ENCODE measurements around the gene CYP24A1. TPM values are rescaled to one million over a fixed set of nuclear protein-coding genes. Genes with fewer than 3 reads are reported as not detected.
A peak's percentile ranks its signal among the peaks of the same experiment; 100 is the strongest.

Gene CYP24A1
- total RNA-seq, 4 donors from 2014 or later = 1.3 to 12.3 (median 8.9) TPM

DNA sequence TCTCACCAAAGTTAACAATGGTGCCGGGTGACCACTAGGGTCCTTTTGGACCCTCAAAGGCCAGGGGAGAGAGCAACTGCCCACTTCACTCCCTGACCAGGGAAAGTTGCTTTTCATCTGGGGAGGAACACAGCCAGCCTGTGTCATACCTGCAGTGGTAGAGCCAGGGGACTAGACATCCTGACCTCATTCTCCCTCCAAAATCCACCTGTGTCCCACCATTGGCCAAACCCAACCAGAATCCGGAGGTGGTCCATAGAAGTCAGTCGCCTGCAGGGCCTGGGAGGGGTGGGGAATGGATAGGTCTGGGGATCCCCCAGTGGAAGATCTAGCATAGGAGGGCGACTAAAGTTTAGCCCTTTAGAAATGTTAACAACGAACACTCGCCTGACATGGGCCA is 46.9 kb upstream of the CYP24A1 start:
- WGBS, 2 donors = 83 to 93% methylated on average over 4 to 6 of the region's 6 CpGs
- DNase-seq = no peak
- TF ChIP-seq, protein P1, sequence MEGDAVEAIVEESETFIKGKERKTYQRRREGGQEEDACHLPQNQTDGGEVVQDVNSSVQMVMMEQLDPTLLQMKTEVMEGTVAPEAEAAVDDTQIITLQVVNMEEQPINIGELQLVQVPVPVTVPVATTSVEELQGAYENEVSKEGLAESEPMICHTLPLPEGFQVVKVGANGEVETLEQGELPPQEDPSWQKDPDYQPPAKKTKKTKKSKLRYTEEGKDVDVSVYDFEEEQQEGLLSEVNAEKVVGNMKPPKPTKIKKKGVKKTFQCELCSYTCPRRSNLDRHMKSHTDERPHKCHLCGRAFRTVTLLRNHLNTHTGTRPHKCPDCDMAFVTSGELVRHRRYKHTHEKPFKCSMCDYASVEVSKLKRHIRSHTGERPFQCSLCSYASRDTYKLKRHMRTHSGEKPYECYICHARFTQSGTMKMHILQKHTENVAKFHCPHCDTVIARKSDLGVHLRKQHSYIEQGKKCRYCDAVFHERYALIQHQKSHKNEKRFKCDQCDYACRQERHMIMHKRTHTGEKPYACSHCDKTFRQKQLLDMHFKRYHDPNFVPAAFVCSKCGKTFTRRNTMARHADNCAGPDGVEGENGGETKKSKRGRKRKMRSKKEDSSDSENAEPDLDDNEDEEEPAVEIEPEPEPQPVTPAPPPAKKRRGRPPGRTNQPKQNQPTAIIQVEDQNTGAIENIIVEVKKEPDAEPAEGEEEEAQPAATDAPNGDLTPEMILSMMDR (IDR thresholded peaks at IDR 0.05) = no peak
- no peak for TF ChIP-seq POLR2A (IDR thresholded peaks at IDR 0.05)
- intact Hi-C loops (cut with DNase I) = no loop called here
- Histone ChIP-seq H3K9me3 (no peaks in the 10 kb centered on the region), H3K4me1 (peaks cover 0 to 4% (median 0%) of the 10 kb centered on the region in 3 donors), H3K27me3 (no peaks in the 10 kb centered on the region), H3K27ac (no peak overlapping the region), H3K36me3 (peaks cover 0 to 31% (median 7%) of the 10 kb centered on the region in 3 donors), H3K4me3 (no peak overlapping the region)

DNA sequence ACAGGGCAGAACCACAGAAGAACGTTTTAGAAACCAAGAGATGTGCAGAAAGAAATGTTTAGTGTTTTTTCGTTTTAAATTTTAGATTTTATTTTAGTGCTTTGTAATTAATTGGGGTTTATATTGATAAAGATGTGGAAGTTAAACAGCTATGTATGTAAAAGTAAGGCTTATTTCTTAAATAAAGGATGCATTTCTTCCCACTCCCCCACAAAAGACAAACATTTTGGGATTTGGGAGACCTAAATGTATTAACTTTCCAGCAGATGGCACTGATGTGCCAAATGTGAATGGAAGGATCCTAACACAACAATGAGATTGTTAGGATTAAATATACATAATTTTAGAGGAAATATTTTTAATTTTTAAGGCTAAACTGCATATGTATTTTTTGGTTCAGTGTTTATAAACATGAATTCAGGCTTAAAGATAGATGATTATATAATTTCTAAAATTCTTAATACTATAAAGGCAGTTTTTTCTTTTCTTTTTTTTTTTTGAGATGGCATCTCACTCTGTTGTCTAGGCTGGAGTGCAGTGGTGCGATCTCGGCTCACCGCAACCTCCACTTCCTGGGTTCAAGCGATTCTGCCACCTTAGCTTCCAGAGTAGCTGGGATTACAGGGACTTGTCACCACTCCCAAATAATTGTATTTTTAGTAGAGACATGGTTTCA is 46.1 kb upstream of the CYP24A1 start:
- peaks cover 0 to 4% (median 0%) of the 10 kb centered on the region in 3 donors for H3K4me1 ChIP-seq
- H3K27me3 ChIP-seq = no peaks in the 10 kb centered on the region
- intact Hi-C loops (cut with DNase I) = loop anchor here (5.0 kb wide), 1 partner anchor 427 kb away; no protein-coding TSS in a partner anchor
- no peak for DNase-seq
- WGBS, 2 donors = 67 to 81% methylated on average over 6 of the region's 6 CpGs
- H3K4me3 ChIP-seq = no peak overlapping the region
- H3K27ac ChIP-seq = no peak overlapping the region
- TF ChIP-seq POLR2A (IDR thresholded peaks at IDR 0.05) = no peak
- TF ChIP-seq, protein P1 (IDR thresholded peaks at IDR 0.05) = peak in 5 of 6 experiments; percentile 36 to 61 (median 38)
- H3K36me3 ChIP-seq = peaks cover 0 to 39% (median 10%) of the 10 kb centered on the region in 3 donors
- H3K9me3 ChIP-seq = no peaks in the 10 kb centered on the region

DNA sequence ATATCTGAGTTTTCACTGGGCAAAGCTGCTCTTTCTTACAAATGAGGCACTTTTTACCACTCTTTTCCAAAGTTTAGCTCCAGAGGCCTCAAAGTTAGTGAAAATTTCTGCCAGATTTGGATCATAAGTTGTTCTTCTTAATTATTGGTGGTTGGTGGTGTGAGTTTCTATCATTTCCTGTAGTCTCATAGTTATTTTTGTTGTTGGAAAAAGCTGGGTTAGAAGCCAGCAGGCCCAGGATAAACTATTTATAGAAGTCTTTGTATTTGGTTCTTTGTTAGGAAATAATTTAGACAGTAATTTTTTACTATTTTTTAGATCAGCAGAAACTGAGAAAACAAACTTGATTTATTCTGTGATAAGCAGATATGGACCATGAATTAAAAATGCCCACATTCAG is 44.7 kb upstream of the CYP24A1 start:
- TF ChIP-seq, protein P1 (IDR thresholded peaks at IDR 0.05) = no peak
- no peak for TF ChIP-seq POLR2A (IDR thresholded peaks at IDR 0.05)
- Histone ChIP-seq H3K9me3 (no peaks in the 10 kb centered on the region), H3K36me3 (peaks cover 0 to 46% (median 10%) of the 10 kb centered on the region in 3 donors), H3K27me3 (no peaks in the 10 kb centered on the region), H3K4me1 (peaks cover 0 to 4% (median 0%) of the 10 kb centered on the region in 3 donors), H3K27ac (no peak overlapping the region), H3K4me3 (no peak overlapping the region)
- no peak for DNase-seq
- intact Hi-C loops (cut with DNase I) = loop anchor here (5.0 kb wide), 1 partner anchor 429 kb away; no protein-coding TSS in a partner anchor

DNA sequence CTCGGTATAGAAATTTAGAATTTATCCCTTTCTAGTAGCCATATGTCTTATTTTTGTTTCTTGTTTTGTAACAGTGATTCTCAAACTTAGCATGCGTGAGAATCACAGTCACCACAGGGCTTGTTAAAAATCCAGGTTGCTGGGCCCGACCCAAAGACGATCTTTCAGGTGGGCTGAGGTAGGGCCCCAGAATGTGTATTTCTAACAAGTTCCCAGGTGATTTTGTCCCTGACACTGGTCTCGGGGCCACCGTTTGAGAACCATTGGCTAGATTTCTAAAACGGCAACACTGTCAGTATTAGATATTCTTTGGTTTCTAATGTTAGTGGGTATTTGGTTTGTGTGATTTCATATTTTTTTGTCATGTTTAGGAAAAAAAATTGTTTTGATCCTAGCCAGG is 44.0 kb upstream of the CYP24A1 start:
- peaks cover 0 to 46% (median 10%) of the 10 kb centered on the region in 3 donors for H3K36me3 ChIP-seq
- H3K9me3 ChIP-seq = no peaks in the 10 kb centered on the region
- no peaks in the 10 kb centered on the region for H3K27me3 ChIP-seq
- H3K27ac ChIP-seq = no peak overlapping the region
- WGBS, 2 donors = 86 to 91% methylated on average over 7 of the region's 7 CpGs
- intact Hi-C loops (cut with DNase I) = loop anchor here (5.0 kb wide), 1 partner anchor 430 kb away; no protein-coding TSS in a partner anchor
- DNase-seq = no peak
- no peak overlapping the region for H3K4me3 ChIP-seq
- peaks cover 0 to 4% (median 0%) of the 10 kb centered on the region in 3 donors for H3K4me1 ChIP-seq
- TF ChIP-seq, protein P1 (IDR thresholded peaks at IDR 0.05) = no peak
- TF ChIP-seq POLR2A (IDR thresholded peaks at IDR 0.05) = no peak

DNA sequence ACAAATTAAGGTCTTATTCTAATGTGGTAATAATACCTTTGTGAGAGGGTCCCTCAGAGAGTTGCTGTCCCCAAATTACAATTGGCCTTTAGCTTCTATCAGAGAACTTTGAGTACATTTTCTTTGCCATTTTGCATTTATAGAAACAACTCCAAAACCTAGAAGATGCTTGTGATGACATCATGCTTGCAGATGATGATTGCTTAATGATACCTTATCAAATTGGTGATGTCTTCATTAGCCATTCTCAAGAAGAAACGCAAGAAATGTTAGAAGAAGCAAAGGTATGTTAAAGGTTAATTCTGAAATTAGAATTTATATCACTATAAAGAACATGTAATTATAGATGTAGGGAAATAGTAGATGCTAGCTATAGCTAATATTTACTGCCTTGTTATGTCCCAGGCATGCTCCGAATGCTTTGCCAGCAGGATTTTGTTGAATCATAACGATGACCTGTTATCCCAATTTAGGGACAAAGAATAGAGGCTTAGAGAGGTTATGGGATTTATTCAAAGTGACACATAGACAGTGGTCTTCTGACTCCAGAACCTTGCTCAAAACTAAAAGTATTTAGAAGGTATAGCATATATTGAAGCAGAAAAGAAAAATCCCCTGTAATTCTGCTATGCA is 41.5 kb upstream of the CYP24A1 start:
- H3K36me3 ChIP-seq = peaks cover 0 to 46% (median 10%) of the 10 kb centered on the region in 3 donors
- H3K4me3 ChIP-seq = no peak overlapping the region
- no peaks in the 10 kb centered on the region for H3K9me3 ChIP-seq
- no peak for DNase-seq
- H3K27me3 ChIP-seq = no peaks in the 10 kb centered on the region
- peaks cover 0 to 11% (median 0%) of the 10 kb centered on the region in 3 donors for H3K4me1 ChIP-seq
- intact Hi-C loops (cut with DNase I) = loop anchor here (5.0 kb wide), 1 partner anchor 432 kb away; no protein-coding TSS in a partner anchor
- 82 to 97% methylated on average over 3 of the region's 3 CpGs for WGBS, 2 donors
- H3K27ac ChIP-seq = no peak overlapping the region
- TF ChIP-seq POLR2A (IDR thresholded peaks at IDR 0.05) = no peak
- TF ChIP-seq, protein P1 (IDR thresholded peaks at IDR 0.05) = no peak

Measured in esophagus squamous epithelium (tissue), 5 donors.